T-helper 22 cell (primary cell): ENCODE results near the gene LRRC72.

Experiments
- DNase-seq: peaks from one replicate; pipeline ENCODE4 v3.0.0-alpha.2; 2020; ENCODE audit warnings: low read depth

LRRC72 gene

DNA sequence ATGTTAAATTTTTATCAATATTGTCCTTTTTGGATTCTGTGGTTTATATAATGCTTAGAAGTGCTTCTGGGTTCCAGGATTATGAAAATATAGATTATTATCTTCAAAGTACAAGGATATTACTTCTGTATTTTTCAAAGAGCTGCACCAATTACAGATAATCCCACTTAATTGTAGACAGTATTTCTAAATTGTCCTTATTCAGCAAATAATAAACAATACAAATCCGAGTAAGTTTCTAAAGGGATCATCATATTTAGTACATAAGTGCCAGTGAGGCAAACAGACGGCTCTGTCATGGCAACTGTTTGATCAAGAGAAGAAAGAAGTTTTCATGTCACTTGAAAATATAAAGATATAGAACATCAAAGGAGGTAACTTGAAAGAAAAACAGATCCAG, 99.8 kb downstream of the LRRC72 start:
- DNase-seq, result no peak

DNA sequence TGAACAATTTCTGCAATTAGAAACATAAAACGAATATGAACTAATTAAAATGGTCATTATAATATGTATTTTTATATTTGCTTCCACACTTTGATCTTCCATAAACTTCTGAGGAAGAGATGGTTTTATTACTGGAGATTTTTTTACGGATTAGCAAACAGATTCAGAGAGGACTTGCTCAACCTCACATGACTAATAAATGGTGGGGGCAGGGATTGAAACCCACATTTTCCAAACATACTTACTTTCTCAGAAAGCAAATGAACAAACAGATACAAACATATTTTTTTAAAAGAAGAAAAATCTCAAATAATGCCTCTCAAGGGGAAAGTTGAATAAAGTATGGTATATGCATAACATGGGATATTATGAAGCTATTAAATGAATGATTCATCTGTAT, 100.6 kb downstream of the LRRC72 start:
- no peak for DNase-seq

DNA sequence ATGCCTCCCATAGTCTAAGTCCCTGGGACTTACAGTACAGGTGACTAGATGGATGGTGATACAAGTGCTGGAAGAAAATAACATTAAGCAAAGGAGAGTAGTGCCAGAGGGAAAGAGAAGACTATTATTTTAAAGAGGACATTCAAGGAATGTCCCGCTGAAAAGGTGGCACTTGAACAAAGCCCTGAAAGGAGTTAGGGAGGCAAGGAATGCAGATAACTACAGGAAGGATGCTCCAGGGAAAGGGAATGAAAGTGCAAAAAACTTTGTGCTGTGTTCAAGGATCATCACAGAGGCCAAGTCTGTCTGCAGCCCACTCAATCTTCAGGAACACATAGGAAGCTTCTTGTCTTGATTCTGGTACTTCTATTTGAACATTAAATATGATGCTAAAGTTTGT, 104.0 kb downstream of the LRRC72 start:
- no peak for DNase-seq
